Measurements from ENCODE around the gene C12orf57.

Gene C12orf57

DNA sequence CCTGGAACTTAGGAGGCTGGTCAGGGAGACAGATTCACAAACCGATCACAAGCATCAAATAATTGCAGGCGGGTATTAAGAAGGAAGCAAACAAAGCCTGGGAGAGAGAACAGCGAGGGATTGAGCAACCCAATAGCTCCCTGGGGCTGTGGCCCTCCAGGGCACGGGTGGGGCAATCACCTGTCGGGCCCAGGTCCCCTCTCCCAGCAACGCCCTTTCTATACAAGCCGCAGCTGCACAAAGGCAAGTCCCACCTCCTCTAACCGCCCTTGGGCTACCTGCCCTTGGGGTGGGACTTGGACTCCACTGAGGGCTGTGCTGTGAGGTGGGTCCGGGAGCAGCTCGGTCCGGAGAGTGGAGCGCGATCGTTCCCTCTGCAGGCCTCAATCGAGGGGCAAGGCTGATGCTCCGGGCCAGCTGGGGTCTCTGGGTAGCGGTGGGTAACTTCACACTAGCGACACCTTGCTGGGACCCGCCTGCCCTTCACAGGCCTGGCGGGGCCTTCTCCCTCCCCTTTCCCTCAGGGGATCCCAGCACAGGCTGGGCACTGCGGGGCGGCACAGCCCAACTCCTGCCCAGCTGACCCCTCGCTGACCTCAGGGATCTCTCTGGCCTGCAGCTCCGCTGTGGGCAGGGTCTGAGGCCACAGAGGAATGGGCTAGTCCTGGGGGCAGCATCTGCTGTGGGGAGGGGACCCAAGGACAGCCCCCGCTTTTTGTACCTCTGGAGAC, 18.6 kb downstream of the C12orf57 start:
- in situ Hi-C loops (cut with HindIII; ENCODE audit: low pct_unique_long_range_greater_than_20kb, low sequenced_read_pairs): no loop called here
- no peak for DNase-seq (ENCODE audit: low read depth in 1 of 2, low spot score in 1 of 2)
- TF ChIP-seq JUND (IDR thresholded peaks at IDR 0.05; ENCODE audit: low read depth): no peak

DNA sequence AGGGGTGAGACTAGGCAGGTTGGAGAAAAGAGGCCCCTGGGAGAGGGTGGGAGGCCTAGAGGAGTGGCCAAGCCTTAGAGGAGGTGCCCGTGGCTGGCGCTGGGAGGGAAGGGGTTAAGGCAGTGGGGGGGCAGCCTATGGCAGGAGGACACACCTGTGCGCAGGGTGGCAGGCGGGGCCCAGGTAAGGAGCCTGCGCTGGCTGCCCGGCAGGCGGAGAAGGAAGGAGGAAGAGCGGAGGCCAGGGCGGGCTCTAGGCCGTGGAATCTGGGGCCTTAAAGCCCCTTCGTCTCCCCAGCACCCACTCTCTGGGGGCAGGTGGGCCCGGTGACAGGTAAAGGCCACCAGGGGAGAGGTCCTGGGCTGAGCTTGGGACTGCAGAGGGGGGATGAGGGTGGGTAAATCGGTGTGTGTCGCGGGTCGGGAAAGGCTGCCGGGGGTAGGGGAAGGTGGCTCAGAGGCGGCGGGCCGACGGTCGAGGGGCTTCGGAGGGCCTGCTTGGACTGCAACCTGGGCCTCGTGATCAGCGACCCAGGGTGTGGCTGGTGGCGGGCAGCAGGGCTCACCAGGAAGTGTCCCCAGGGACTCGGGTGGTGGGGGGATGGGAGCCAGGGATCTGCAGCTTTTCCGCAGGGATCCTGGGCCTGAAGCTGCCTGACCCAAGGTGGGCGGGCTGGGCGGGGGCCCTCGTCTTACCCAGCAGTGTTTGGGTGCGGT, 19.4 kb downstream of the C12orf57 start:
- in situ Hi-C loops (cut with HindIII; ENCODE audit: low pct_unique_long_range_greater_than_20kb, low sequenced_read_pairs): no loop called here
- TF ChIP-seq JUND (IDR thresholded peaks at IDR 0.05; ENCODE audit: low read depth): no peak
- DNase-seq (ENCODE audit: low read depth in 1 of 2, low spot score in 1 of 2): peak in 1 of 2 experiments; percentile 87

DNA sequence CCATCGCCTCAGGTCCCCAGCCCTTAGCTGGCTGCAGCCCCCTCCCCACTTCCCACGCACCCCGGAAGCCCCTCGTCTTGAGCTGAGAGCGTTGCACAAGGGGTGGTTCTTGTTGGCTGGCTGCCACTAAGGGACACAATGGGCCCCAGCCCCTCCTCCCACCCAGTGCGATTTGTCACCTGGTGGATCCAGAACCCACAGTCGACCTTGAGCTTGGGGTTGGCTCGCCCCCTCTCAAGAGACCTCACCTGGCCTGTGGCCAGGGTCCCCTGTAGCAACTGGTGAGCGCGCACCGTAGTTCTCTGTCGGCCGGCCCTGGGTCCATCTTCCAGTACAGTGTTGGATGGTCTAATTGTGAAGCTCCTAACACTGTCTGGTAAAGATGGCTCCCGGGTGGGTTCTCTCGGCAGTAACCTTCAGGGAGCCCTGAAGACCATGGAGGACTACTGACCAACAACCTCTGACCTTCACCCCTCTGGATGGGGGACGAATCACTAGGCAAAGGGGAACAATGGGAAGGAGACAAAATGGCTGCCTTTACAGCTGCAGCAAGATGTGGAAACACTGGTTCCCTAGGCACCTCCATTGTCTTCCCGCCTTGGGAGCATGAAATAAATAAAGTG, 20.1 kb downstream of the C12orf57 start:
- in situ Hi-C loops (cut with HindIII; ENCODE audit: low pct_unique_long_range_greater_than_20kb, low sequenced_read_pairs): no loop called here
- TF ChIP-seq JUND (IDR thresholded peaks at IDR 0.05; ENCODE audit: low read depth): no peak
- DNase-seq (ENCODE audit: low read depth in 1 of 2, low spot score in 1 of 2): no peak

DNA sequence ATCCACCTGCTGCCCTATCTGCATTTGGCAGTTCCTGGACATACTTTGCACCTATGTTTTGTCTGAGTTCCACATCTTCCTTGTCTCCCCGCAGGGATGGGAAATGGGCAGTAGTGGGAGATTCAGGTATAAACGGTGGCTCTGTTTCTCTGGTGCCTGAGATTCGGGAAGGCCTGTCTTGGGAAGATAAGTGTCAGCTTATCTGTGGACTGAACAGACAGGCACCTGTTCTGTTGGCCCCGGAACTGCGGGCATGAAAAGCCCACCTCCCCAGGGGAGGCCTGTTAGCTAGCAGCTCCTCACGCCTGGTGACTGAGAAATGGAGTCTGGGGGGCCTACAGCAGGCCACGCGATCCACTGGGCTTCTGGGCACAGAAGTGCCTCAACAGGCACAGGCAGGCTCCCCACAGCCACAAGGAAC, 20.8 kb downstream of the C12orf57 start:
- DNase-seq (ENCODE audit: low read depth in 1 of 2, low spot score in 1 of 2): no peak
- in situ Hi-C loops (cut with HindIII; ENCODE audit: low pct_unique_long_range_greater_than_20kb, low sequenced_read_pairs): no loop called here
- TF ChIP-seq JUND (IDR thresholded peaks at IDR 0.05; ENCODE audit: low read depth): no peak

DNA sequence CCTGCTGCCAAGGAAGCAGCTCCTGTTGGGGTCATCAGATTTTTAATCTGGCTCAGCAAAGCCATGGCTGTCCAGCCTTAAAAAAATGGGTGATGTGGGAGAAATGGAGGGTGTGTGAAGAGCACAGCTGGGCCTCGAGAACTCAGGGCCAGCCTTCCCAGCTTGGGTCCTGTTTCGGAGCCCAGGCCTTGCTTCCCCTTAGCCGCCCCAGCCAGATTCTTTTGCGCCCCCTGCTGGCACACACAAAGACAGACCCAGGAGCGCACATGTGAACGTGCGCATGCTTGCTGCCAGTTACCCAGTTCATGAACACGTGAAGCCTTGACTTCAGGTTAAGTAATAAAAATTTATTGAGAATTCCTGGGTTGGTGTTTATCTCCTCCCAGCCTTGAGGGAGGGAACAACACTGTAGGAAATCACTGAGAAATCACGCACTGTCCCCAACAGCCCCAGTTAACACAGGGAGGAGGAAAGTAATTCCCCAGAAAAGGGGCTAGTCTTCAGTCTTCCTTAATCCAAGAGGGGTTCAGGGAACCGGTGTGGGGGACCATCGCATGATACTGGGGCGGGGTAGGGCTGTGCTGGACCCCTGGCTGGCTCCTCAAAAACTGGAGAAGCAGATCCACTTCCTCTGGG, 21.3 kb downstream of the C12orf57 start:
- in situ Hi-C loops (cut with HindIII; ENCODE audit: low pct_unique_long_range_greater_than_20kb, low sequenced_read_pairs): no loop called here
- no peak for TF ChIP-seq JUND (IDR thresholded peaks at IDR 0.05; ENCODE audit: low read depth)
- DNase-seq (ENCODE audit: low read depth in 1 of 2, low spot score in 1 of 2): peak in 1 of 2 experiments; percentile 77

DNA sequence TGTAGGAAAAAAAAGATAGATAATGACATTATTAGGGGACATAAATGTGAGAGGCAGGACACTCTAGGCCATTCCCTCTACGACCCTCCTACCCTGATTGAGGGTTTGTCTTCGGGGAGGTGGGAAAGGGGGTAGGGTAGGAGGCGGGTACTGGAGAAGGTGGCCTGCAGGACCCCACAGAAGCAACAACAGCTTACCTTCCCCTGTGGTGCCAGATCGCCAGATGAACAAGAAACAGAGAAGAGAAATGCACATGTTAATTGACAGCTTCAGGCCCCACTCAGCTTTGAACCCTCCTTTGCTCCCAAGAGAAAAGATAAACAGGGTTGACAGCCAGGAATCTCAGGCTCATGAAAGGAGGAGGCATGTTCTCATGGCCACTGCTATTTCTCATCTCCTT, 21.9 kb downstream of the C12orf57 start:
- no peak for TF ChIP-seq JUND (IDR thresholded peaks at IDR 0.05; ENCODE audit: low read depth)
- in situ Hi-C loops (cut with HindIII; ENCODE audit: low pct_unique_long_range_greater_than_20kb, low sequenced_read_pairs): no loop called here

DNA sequence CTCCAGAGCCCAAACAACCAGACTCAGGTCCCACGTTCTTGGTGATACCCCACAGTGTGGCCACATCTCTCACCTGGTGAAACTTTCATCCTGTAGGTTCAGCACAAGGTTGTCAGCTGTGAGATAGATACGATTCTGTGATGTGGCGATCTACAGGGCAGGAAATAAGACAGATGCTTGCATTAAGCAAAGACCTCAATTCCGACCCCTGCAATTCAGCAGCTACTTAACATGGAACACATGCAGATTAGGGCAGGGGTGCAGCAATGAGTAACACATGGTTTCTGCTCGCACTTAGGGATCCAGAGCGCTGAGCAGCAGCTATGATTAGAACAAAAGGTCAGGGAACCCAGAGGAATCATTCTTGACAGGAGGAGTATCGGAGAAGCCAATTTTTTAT, 22.5 kb downstream of the C12orf57 start:
- in situ Hi-C loops (cut with HindIII; ENCODE audit: low pct_unique_long_range_greater_than_20kb, low sequenced_read_pairs): no loop called here

More for the DNA sequence above, 21.9 kb downstream of the C12orf57 start:
- no peak for DNase-seq (ENCODE audit: low read depth in 1 of 2, low spot score in 1 of 2)

DNA sequence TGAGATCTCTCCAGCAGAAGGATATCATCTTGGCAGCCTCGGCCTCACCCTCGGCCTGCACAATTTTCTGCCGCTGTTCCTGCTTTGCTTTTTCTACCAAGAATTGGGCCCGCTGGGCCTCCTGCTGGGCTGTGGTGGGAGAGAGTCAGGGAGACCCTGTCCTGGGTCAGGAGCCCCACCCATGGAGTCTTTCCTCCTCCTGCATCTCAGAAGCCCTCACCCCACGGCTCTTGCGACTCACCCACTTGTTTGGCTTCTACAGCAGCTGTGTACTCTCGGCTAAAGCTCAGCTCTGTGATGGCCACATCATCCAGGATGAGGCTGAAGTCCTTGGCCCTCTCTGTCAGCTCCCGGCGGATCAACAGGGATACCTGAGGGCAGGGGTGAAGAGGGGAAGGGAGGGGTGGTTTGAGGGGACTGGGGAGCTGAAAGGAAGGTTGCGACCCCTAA, 23.9 kb downstream of the C12orf57 start:
- no peak for TF ChIP-seq JUND (IDR thresholded peaks at IDR 0.05; ENCODE audit: low read depth)
- in situ Hi-C loops (cut with HindIII; ENCODE audit: low pct_unique_long_range_greater_than_20kb, low sequenced_read_pairs): no loop called here
- no peak for DNase-seq (ENCODE audit: low read depth in 1 of 2, low spot score in 1 of 2)

More for the DNA sequence above, 22.5 kb downstream of the C12orf57 start:
- no peak for TF ChIP-seq JUND (IDR thresholded peaks at IDR 0.05; ENCODE audit: low read depth)
- DNase-seq (ENCODE audit: low read depth in 1 of 2, low spot score in 1 of 2): no peak

DNA sequence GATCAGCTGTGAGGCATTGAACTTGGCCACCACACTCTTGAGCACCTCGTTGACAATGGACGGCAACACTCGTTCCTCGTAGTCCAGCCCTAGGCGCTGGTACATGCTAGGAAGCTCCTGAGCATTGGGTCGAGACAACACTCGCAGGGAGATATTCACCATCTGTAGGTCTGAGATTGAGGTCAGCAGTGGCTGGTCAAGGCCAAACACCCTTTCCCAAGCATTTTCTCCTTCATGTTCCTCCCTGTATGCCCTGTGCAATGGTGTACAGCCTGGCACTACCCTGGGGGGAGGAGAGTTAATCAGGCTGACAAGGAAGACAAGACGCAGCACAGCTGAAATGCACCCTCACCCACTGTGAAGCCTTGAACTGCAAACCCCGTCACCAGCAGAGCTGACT, 24.6 kb downstream of the C12orf57 start:
- no peak for DNase-seq (ENCODE audit: low read depth in 1 of 2, low spot score in 1 of 2)
- TF ChIP-seq JUND (IDR thresholded peaks at IDR 0.05; ENCODE audit: low read depth): no peak
- in situ Hi-C loops (cut with HindIII; ENCODE audit: low pct_unique_long_range_greater_than_20kb, low sequenced_read_pairs): no loop called here

DNA sequence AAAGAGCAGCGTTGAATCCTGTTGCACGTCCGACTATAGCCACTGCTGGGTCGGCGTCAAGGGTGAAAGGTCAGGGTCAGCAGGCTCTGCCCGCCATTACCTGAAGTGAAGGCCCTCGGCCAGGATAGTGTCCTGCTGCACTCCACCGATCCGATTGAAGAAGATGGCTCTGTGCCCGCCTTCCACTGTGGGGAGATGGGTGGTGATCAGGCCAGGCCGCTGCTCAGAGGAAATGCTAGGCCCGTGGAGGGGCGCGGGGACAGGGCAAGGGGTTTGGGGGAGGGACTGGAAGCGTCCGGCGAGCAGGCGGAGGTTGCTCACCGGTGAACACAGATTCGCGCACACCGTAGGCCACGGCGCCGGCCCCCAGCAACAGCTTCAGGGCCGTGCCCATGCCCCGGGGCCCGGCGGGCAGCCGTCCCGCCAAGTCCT, 26.3 kb downstream of the C12orf57 start:
- no peak for TF ChIP-seq JUND (IDR thresholded peaks at IDR 0.05; ENCODE audit: low read depth)
- in situ Hi-C loops (cut with HindIII; ENCODE audit: low pct_unique_long_range_greater_than_20kb, low sequenced_read_pairs): no loop called here
- DNase-seq (ENCODE audit: low read depth in 1 of 2, low spot score in 1 of 2): no peak

DNA sequence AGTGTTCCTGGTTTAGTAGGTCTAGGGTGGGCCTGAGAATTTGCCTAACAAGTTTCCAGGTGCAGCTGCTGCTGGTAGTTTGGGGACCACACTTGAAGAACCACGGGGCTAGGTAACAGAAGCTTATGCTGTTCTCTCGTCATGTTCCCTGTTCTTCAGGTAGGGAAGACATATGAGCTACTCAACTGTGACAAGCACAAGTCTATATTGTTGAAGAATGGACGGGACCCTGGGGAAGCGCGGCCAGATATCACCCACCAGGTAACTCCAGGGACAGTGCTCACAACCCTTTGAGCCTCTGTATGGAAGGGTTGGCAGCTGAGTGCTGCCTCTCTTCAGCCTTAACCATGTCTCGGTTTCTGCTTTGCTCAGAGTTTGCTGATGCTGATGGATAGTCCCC, 30.4 kb downstream of the C12orf57 start:
- in situ Hi-C loops (cut with HindIII; ENCODE audit: low pct_unique_long_range_greater_than_20kb, low sequenced_read_pairs): no loop called here
- no peak for TF ChIP-seq JUND (IDR thresholded peaks at IDR 0.05; ENCODE audit: low read depth)
- no peak for DNase-seq (ENCODE audit: low read depth in 1 of 2, low spot score in 1 of 2)

DNA sequence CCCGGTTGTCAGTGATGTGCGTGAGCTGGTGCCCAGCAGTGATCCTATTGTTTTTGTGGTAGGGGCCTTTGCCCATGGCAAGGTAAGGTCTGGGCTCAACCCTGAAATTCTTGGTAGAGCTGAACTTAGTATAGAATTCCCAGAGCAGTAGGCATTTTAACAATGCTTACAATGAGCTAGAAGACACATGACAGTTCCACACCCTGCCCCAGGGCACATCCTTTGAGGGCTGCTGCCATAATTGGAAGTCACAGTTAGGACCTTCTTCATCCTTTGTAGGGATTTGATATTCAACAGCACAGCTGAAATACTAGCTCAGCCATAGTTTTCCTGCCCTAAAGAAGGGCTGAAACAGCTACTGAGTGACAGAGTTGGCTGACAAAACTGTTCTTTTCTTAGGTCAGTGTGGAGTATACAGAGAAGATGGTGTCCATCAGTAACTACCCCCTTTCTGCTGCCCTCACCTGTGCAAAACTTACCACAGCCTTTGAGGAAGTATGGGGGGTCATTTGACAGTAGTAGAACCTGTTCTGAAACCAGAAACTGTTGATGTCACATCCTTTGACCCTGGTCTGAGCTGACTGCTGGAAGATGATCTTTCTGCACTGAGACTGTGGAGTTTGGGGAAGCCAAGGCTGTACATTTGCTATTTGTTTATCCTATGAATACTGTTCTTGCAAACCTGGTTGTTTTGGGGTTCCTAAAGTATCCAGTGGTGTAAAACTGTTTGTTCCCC, 31.6 kb downstream of the C12orf57 start:
- no peak for DNase-seq (ENCODE audit: low read depth in 1 of 2, low spot score in 1 of 2)
- in situ Hi-C loops (cut with HindIII; ENCODE audit: low pct_unique_long_range_greater_than_20kb, low sequenced_read_pairs): no loop called here
- TF ChIP-seq JUND (IDR thresholded peaks at IDR 0.05; ENCODE audit: low read depth): no peak

Measured in T47D (cell line).